WTC11 (cell line): ENCODE measurements around the gene NDE1. TPM values are rescaled to one million over a fixed set of nuclear protein-coding genes. Genes with fewer than 3 reads are reported as not detected.
A peak's percentile ranks its signal among the peaks of the same experiment; 100 is the strongest.

ENCODE experiments used
- ATAC-seq: fragments of 200-7000 bp; cut with Tn5 transposase; 2 replicates; pipeline ENCODE4 v1.10.0; 2021; ENCODE audit warnings: mild to moderate bottlenecking, moderate library complexity
- CTCF ChIA-PET: fragments of 300-600 bp; sonication (Branson Sonifier 250); formaldehyde crosslinking; loops from one replicate; lab custom pipeline; 2021; ENCODE audit warnings: antibody characterized with exemption; lab: Charles Lee
- POLR2A ChIA-PET: fragments of 350-600 bp; sonication (Branson Sonifier 250); formaldehyde crosslinking; loops from one replicate; lab custom pipeline; 2021; ENCODE audit warnings: antibody characterized with exemption; lab: Charles Lee
- DNase-seq: peaks from one replicate; pipeline ENCODE4 v3.0.0; 2021; ENCODE audit warnings: low spot score
- H3K27ac Mint-ChIP-seq: 2 replicates; pipeline ENCODE4 v1.8.0; 2021; ENCODE audit warnings: mixed read lengths
- H3K27me3 Mint-ChIP-seq: 2 replicates; pipeline ENCODE4 v1.8.0; 2021; ENCODE audit warnings: low read depth, mild to moderate bottlenecking, moderate library complexity, mixed read lengths
- H3K36me3 Mint-ChIP-seq: 2 replicates; pipeline ENCODE4 v1.8.0; 2021; ENCODE audit warnings: mixed read lengths
- H3K4me1 Mint-ChIP-seq: 2 replicates; pipeline ENCODE4 v1.8.0; 2022; ENCODE audit warnings: mixed read lengths
- H3K4me3 Mint-ChIP-seq: 2 replicates; pipeline ENCODE4 v1.8.0; 2021; ENCODE audit warnings: mild to moderate bottlenecking, moderate library complexity, mixed read lengths
- H3K9me3 Mint-ChIP-seq: 2 replicates; pipeline ENCODE4 v1.8.0; 2021; ENCODE audit warnings: mixed read lengths
- CBFB ChIP-seq: sonication (generic); formaldehyde crosslinking; IDR thresholded peaks from 2 replicates; pipeline ENCODE4 v1.8.1; 2022; ENCODE audit warnings: mild to moderate bottlenecking, low read depth, missing genetic modification reagents
- CREB1 ChIP-seq: sonication (generic); formaldehyde crosslinking; IDR thresholded peaks from 2 replicates; pipeline ENCODE4 v1.8.0; 2023; ENCODE audit warnings: mild to moderate bottlenecking, missing genetic modification reagents
- CTCF ChIP-seq: fragments of 200-600 bp; IDR thresholded peaks from 2 replicates; pipeline ENCODE4 v1.8.0; 2022; ENCODE audit warnings: antibody characterized with exemption
- GABPB1 ChIP-seq: sonication (generic); formaldehyde crosslinking; IDR thresholded peaks from 2 replicates; pipeline ENCODE4 v1.8.1; 2023; ENCODE audit warnings: mild to moderate bottlenecking, missing genetic modification reagents
- MXD4 ChIP-seq: fragments of 250-450 bp; sonication (Bioruptor Pico); IDR thresholded peaks from 2 replicates; pipeline ENCODE4 v1.8.0; 2021; ENCODE audit warnings: mild to moderate bottlenecking, moderate library complexity, borderline replicate concordance
- PRRX2 ChIP-seq: fragments of 250-450 bp; sonication (Bioruptor Pico); IDR thresholded peaks from 2 replicates; pipeline ENCODE4 v1.8.0; 2021; ENCODE audit warnings: mild to moderate bottlenecking
- RORB ChIP-seq: fragments of 250-450 bp; sonication (Bioruptor Pico); IDR thresholded peaks from 2 replicates; pipeline ENCODE4 v1.9.0; 2021; ENCODE audit warnings: mild to moderate bottlenecking
- TEAD1 ChIP-seq: sonication (generic); formaldehyde crosslinking; IDR thresholded peaks from 2 replicates; pipeline ENCODE4 v1.8.0; 2022; ENCODE audit warnings: mild to moderate bottlenecking, missing genetic modification reagents
- ZNF317 ChIP-seq: sonication (generic); formaldehyde crosslinking; IDR thresholded peaks from 2 replicates; pipeline ENCODE4 v1.8.1; 2023; ENCODE audit warnings: low read depth, mild to moderate bottlenecking, moderate library complexity, missing genetic modification reagents, borderline replicate concordance
- ZNF416 ChIP-seq: fragments of 250-450 bp; sonication (Bioruptor Pico); IDR thresholded peaks from 2 replicates; pipeline ENCODE4 v1.9.0; 2021; ENCODE audit warnings: mild to moderate bottlenecking, inconsistent platforms
- ZNF423 ChIP-seq: fragments of 250-450 bp; sonication (Bioruptor Pico); IDR thresholded peaks from 2 replicates; pipeline ENCODE4 v2.1.2; 2022; ENCODE audit warnings: mild to moderate bottlenecking, moderate library complexity
- total RNA-seq: library from RNA; stranded (reverse); gene quantifications from 3 replicates; pipeline ENCODE4 v1.2.3, GENCODE V29; 2021
- TF ChIP-seq, protein P1 (sequence below): sonication (generic); formaldehyde crosslinking; IDR thresholded peaks from 2 replicates; pipeline ENCODE4 v1.8.1; 2022; ENCODE audit warnings: low read depth, mild to moderate bottlenecking, moderate library complexity, missing genetic modification reagents, borderline replicate concordance
- TF ChIP-seq, protein P2 (sequence below): fragments of 250-450 bp; sonication (Bioruptor Pico); IDR thresholded peaks from 2 replicates; pipeline ENCODE4 v1.9.0; 2021; ENCODE audit warnings: mild to moderate bottlenecking, borderline replicate concordance

NDE1 gene
- total RNA-seq, 1 experiment from 2014 or later: 39.4 TPM

DNA sequence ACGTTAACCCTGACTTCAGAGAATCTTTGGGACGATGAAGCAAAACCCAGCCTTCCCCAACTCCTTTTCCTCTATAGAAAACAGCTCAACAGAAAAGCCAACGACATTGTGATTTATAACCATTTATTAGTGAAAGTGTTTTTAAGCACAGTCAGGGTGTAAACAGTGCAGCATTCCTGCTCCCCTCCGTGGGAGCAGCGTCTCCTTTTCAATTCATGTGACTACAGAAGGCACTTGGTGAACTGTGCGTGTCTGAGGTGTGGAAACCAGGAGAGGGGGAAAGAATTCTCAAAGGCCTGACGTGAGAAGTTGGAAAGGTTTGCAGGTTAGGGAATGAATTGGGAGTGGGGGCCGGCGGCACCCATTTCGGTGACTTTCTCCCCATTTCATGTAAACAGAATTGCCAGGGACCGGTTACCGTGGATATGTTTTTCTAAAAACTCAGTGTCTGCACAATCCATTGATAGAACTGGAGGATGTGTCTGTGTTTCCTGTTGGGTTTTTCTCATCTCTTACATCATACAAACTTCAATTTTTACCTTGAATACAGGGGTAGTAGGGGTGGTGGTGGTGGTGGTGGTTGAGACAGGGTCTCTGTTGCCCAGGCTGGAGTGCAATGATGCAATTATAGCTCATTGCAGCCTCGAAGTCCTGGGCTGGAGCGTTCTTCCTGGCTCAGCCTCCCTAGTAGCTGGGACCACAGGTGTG is 53.1 kb downstream of the NDE1 start:
- peaks cover 22% of the 10 kb centered on the region for H3K36me3 Mint-ChIP-seq
- TF ChIP-seq, protein P1, sequence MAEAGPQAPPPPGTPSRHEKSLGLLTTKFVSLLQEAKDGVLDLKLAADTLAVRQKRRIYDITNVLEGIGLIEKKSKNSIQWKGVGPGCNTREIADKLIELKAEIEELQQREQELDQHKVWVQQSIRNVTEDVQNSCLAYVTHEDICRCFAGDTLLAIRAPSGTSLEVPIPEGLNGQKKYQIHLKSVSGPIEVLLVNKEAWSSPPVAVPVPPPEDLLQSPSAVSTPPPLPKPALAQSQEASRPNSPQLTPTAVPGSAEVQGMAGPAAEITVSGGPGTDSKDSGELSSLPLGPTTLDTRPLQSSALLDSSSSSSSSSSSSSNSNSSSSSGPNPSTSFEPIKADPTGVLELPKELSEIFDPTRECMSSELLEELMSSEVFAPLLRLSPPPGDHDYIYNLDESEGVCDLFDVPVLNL (CRISPR knock-in tag): no peak
- TF ChIP-seq CBFB: no peak
- no peak for TF ChIP-seq ZNF416 (CRISPR knock-in tag)
- TF ChIP-seq PRRX2 (CRISPR knock-in tag): no peak
- TF ChIP-seq CTCF: no peak
- TF ChIP-seq TEAD1 (CRISPR knock-in tag): no peak
- no peak for TF ChIP-seq ZNF423 (CRISPR knock-in tag)
- TF ChIP-seq CREB1: no peak
- no peak for ATAC-seq
- no peak for DNase-seq
- H3K27me3 Mint-ChIP-seq: no peaks in the 10 kb centered on the region
- no peaks in the 10 kb centered on the region for H3K4me1 Mint-ChIP-seq
- CTCF ChIA-PET: no interaction called here
- H3K27ac Mint-ChIP-seq: peak overlapping the region; percentile 71
- POLR2A ChIA-PET: no interaction called here
- H3K4me3 Mint-ChIP-seq: no peak overlapping the region
- no peaks in the 10 kb centered on the region for H3K9me3 Mint-ChIP-seq

GRCh38 chr16:15704545-15704987 is 54.5 kb downstream of the NDE1 start:
- POLR2A ChIA-PET: no interaction called here
- Mint-ChIP-seq H3K36me3 (peaks cover 14% of the 10 kb centered on the region), H3K27ac (no peak overlapping the region), H3K27me3 (no peaks in the 10 kb centered on the region), H3K4me1 (no peaks in the 10 kb centered on the region), H3K9me3 (no peaks in the 10 kb centered on the region), H3K4me3 (no peak overlapping the region)
- ATAC-seq (peak; percentile 81), DNase-seq (peak; percentile 90)
- TF ChIP-seq RORB (CRISPR knock-in tag) (no peak), MXD4 (CRISPR knock-in tag) (no peak), GABPB1 (CRISPR knock-in tag) (peak; percentile 56), ZNF317 (no peak), CTCF (peak; percentile 65)
- TF ChIP-seq, protein P2, sequence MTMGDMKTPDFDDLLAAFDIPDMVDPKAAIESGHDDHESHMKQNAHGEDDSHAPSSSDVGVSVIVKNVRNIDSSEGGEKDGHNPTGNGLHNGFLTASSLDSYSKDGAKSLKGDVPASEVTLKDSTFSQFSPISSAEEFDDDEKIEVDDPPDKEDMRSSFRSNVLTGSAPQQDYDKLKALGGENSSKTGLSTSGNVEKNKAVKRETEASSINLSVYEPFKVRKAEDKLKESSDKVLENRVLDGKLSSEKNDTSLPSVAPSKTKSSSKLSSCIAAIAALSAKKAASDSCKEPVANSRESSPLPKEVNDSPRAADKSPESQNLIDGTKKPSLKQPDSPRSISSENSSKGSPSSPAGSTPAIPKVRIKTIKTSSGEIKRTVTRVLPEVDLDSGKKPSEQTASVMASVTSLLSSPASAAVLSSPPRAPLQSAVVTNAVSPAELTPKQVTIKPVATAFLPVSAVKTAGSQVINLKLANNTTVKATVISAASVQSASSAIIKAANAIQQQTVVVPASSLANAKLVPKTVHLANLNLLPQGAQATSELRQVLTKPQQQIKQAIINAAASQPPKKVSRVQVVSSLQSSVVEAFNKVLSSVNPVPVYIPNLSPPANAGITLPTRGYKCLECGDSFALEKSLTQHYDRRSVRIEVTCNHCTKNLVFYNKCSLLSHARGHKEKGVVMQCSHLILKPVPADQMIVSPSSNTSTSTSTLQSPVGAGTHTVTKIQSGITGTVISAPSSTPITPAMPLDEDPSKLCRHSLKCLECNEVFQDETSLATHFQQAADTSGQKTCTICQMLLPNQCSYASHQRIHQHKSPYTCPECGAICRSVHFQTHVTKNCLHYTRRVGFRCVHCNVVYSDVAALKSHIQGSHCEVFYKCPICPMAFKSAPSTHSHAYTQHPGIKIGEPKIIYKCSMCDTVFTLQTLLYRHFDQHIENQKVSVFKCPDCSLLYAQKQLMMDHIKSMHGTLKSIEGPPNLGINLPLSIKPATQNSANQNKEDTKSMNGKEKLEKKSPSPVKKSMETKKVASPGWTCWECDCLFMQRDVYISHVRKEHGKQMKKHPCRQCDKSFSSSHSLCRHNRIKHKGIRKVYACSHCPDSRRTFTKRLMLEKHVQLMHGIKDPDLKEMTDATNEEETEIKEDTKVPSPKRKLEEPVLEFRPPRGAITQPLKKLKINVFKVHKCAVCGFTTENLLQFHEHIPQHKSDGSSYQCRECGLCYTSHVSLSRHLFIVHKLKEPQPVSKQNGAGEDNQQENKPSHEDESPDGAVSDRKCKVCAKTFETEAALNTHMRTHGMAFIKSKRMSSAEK (CRISPR knock-in tag): no peak
- CTCF ChIA-PET: interaction anchor here (1.0 to 1.5 kb wide), 4 partner anchors 8 to 22 kb away, joined by 3 to 5 read pairs (median 4); no protein-coding TSS in a partner anchor
